ENCODE results near the gene SPTY2D1.

Gene SPTY2D1

GRCh38 chr11:18581825-18582224 is 52.3 kb downstream of the SPTY2D1 start:
- Histone ChIP-seq H3K27ac (no peak overlapping the region), H3K9ac (ENCODE audit: insufficient read length) (no peak overlapping the region), H3K36me3 (ENCODE audit: insufficient read depth, low read length) (no peaks in the 10 kb centered on the region), H3K4me3 (no peak overlapping the region), H3K9me3 (ENCODE audit: low read depth, low read length) (no peaks in the 10 kb centered on the region)
- no peak for TF ChIP-seq FOXP2 (optimal IDR thresholded peaks at IDR 0.05; ENCODE audit: control extremely low read depth, extremely low read length, insufficient read depth)
- no peak for TF ChIP-seq EZH2 (IDR thresholded peaks at IDR 0.05)
- no peak for TF ChIP-seq POLR2AphosphoS5 (IDR thresholded peaks at IDR 0.05; ENCODE audit: borderline replicate concordance, low read depth, low read length)
- no peak for DNase-seq (ENCODE audit: low read depth, low spot score)

DNA sequence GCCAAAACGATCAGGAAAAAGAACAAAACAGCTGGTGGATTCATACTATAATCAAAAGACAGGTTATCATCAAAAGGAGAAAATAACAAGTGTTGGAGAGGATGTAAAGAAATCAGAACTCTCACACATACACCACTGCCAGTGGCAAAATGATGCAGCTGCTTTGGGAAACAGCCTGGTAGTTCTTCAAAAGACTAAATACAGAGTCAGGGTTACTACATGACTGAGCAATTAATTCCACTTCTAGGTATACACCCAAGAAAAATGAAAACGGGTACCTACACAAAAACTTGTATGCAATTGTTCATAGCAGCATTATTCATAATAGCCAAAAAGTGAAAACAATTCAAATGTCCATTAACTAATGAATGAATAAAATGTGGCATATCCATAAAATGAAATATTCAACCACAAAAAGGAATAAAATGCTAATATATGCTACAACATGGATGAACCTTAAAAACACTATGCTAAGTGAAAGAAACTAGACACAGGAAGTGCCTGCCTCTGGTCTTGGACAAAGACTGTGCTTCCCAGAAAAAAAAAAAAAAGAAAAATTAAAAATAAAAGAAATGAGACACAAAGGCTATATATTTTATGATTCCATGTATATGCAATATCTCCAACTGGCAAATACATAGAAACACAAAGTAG is 53.9 kb downstream of the SPTY2D1 start:
- no peak for DNase-seq (ENCODE audit: low read depth, low spot score)
- Histone ChIP-seq H3K36me3 (ENCODE audit: insufficient read depth, low read length) (no peaks in the 10 kb centered on the region), H3K4me3 (no peak overlapping the region), H3K27ac (no peak overlapping the region), H3K9ac (ENCODE audit: insufficient read length) (no peak overlapping the region), H3K9me3 (ENCODE audit: low read depth, low read length) (no peaks in the 10 kb centered on the region)
- TF ChIP-seq POLR2AphosphoS5 (IDR thresholded peaks at IDR 0.05; ENCODE audit: borderline replicate concordance, low read depth, low read length) (no peak), EZH2 (IDR thresholded peaks at IDR 0.05) (no peak), FOXP2 (optimal IDR thresholded peaks at IDR 0.05; ENCODE audit: control extremely low read depth, extremely low read length, insufficient read depth) (no peak)

GRCh38 chr11:18578975-18579598 is 55.1 kb downstream of the SPTY2D1 start:
- no peak overlapping the region for H3K27ac ChIP-seq
- no peaks in the 10 kb centered on the region for H3K36me3 ChIP-seq (ENCODE audit: insufficient read depth, low read length)
- no peak overlapping the region for H3K9ac ChIP-seq (ENCODE audit: insufficient read length)
- H3K9me3 ChIP-seq (ENCODE audit: low read depth, low read length): no peaks in the 10 kb centered on the region
- no peak for TF ChIP-seq EZH2 (IDR thresholded peaks at IDR 0.05)
- no peak for TF ChIP-seq POLR2AphosphoS5 (IDR thresholded peaks at IDR 0.05; ENCODE audit: borderline replicate concordance, low read depth, low read length)
- TF ChIP-seq FOXP2 (optimal IDR thresholded peaks at IDR 0.05; ENCODE audit: control extremely low read depth, extremely low read length, insufficient read depth): no peak
- H3K4me3 ChIP-seq: no peak overlapping the region
- no peak for DNase-seq (ENCODE audit: low read depth, low spot score)

- H3K36me3 ChIP-seq (ENCODE audit: insufficient read depth, low read length): no peaks in the 10 kb centered on the region
Measured at GRCh38 chr11:18575361-18575760, 58.8 kb downstream of the SPTY2D1 start.

GRCh38 chr11:18567081-18567480 is 67.1 kb downstream of the SPTY2D1 start:
- TF ChIP-seq FOXP2 (optimal IDR thresholded peaks at IDR 0.05; ENCODE audit: control extremely low read depth, extremely low read length, insufficient read depth) (no peak), POLR2AphosphoS5 (IDR thresholded peaks at IDR 0.05; ENCODE audit: borderline replicate concordance, low read depth, low read length) (no peak), EZH2 (IDR thresholded peaks at IDR 0.05) (no peak)
- Histone ChIP-seq H3K36me3 (ENCODE audit: insufficient read depth, low read length) (peaks cover 5% of the 10 kb centered on the region; the same call in 1 of the 2 replicates), H3K9ac (ENCODE audit: insufficient read length) (no peak overlapping the region), H3K27ac (0 out of 2 replicates have a peak overlapping the region, but pooled peaks have one; percentile 17), H3K9me3 (ENCODE audit: low read depth, low read length) (no peaks in the 10 kb centered on the region), H3K4me3 (no peak overlapping the region)
- no peak for DNase-seq (ENCODE audit: low read depth, low spot score)

More at GRCh38 chr11:18575361-18575760, 58.8 kb downstream of the SPTY2D1 start:
- Histone ChIP-seq H3K9me3 (ENCODE audit: low read depth, low read length) (no peaks in the 10 kb centered on the region), H3K9ac (ENCODE audit: insufficient read length) (peak overlapping the region; percentile 32), H3K4me3 (no peak overlapping the region), H3K27ac (0 out of 2 replicates have a peak overlapping the region, but pooled peaks have one; percentile 2)
- TF ChIP-seq FOXP2 (optimal IDR thresholded peaks at IDR 0.05; ENCODE audit: control extremely low read depth, extremely low read length, insufficient read depth): no peak
- no peak for TF ChIP-seq POLR2AphosphoS5 (IDR thresholded peaks at IDR 0.05; ENCODE audit: borderline replicate concordance, low read depth, low read length)
- TF ChIP-seq EZH2 (IDR thresholded peaks at IDR 0.05): no peak
- no peak for DNase-seq (ENCODE audit: low read depth, low spot score)

DNA sequence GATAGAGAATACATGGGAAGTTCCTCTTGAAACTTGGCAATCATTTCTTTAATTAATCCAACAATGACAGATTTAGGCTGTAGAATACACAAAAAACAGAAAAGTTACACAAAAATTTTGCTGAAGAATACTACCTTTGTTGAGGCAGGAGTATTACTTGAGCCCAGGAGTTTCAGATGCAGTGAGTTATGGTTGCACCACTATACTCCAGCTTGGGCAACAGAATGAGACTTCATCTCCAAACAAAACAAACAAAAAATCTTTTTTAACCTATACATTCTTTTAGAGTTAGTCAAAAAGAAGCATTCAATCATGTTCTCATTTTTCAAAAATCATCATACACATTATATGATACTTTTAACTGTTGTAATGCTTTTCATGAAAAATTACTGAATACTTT is 67.7 kb downstream of the SPTY2D1 start:
- DNase-seq (ENCODE audit: low read depth, low spot score): no peak
- no peak overlapping the region for H3K27ac ChIP-seq
- no peak overlapping the region for H3K9ac ChIP-seq (ENCODE audit: insufficient read length)
- no peaks in the 10 kb centered on the region for H3K9me3 ChIP-seq (ENCODE audit: low read depth, low read length)
- H3K36me3 ChIP-seq (ENCODE audit: insufficient read depth, low read length): peaks cover 5% of the 10 kb centered on the region; the same call in 1 of the 2 replicates
- no peak overlapping the region for H3K4me3 ChIP-seq
- TF ChIP-seq FOXP2 (optimal IDR thresholded peaks at IDR 0.05; ENCODE audit: control extremely low read depth, extremely low read length, insufficient read depth) (no peak), EZH2 (IDR thresholded peaks at IDR 0.05) (no peak), POLR2AphosphoS5 (IDR thresholded peaks at IDR 0.05; ENCODE audit: borderline replicate concordance, low read depth, low read length) (no peak)

GRCh38 chr11:18564149-18564548 is 70.0 kb downstream of the SPTY2D1 start:
- Histone ChIP-seq H3K27ac (no peak overlapping the region), H3K9ac (ENCODE audit: insufficient read length) (no peak overlapping the region), H3K4me3 (no peak overlapping the region), H3K36me3 (ENCODE audit: insufficient read depth, low read length) (peaks cover 5% of the 10 kb centered on the region; the same call in 1 of the 2 replicates), H3K9me3 (ENCODE audit: low read depth, low read length) (no peaks in the 10 kb centered on the region)
- no peak for DNase-seq (ENCODE audit: low read depth, low spot score)
- TF ChIP-seq POLR2AphosphoS5 (IDR thresholded peaks at IDR 0.05; ENCODE audit: borderline replicate concordance, low read depth, low read length) (no peak), EZH2 (IDR thresholded peaks at IDR 0.05) (no peak), FOXP2 (optimal IDR thresholded peaks at IDR 0.05; ENCODE audit: control extremely low read depth, extremely low read length, insufficient read depth) (no peak)

- H3K4me3 ChIP-seq: no peak overlapping the region
- peaks cover 5% of the 10 kb centered on the region; the same call in 1 of the 2 replicates for H3K36me3 ChIP-seq (ENCODE audit: insufficient read depth, low read length)
- TF ChIP-seq FOXP2 (optimal IDR thresholded peaks at IDR 0.05; ENCODE audit: control extremely low read depth, extremely low read length, insufficient read depth): no peak
- no peak for TF ChIP-seq POLR2AphosphoS5 (IDR thresholded peaks at IDR 0.05; ENCODE audit: borderline replicate concordance, low read depth, low read length)
- TF ChIP-seq EZH2 (IDR thresholded peaks at IDR 0.05): no peak
- no peak overlapping the region for H3K9ac ChIP-seq (ENCODE audit: insufficient read length)
- DNase-seq (ENCODE audit: low read depth, low spot score): no peak
- no peaks in the 10 kb centered on the region for H3K9me3 ChIP-seq (ENCODE audit: low read depth, low read length)
- H3K27ac ChIP-seq: no peak overlapping the region
Measured at GRCh38 chr11:18563090-18563730, 70.9 kb downstream of the SPTY2D1 start.

Measured in SK-N-MC (cell line).